NCI-H187 (cell line): ENCODE measurements around the gene ZNF771.
A peak's percentile ranks its signal among the peaks of the same experiment; 100 is the strongest.
"Not testable (repeated sequence)": the region's sequence is repeated elsewhere in the genome, so short reads cannot be mapped to it uniquely, and the experiment has no call there.

Source experiments
- DNase-seq, 2 experiments: peaks; one replicate each; lab custom pipeline; 2025; lab: John Stamatoyannopoulos, UW

ZNF771 gene

GRCh38 chr16:30376461-30376902, 30.9 kb upstream of the ZNF771 start:
- no peak for DNase-seq

- peak in 1 of 2 experiments; percentile 20 for DNase-seq
These were observed 30.2 kb upstream of the ZNF771 start for GRCh38 chr16:30377050-30377811.

- peak in 1 of 2 experiments; percentile 39 for DNase-seq
These were observed 29.6 kb upstream of the ZNF771 start for GRCh38 chr16:30377812-30378235.

GRCh38 chr16:30378236-30379157, 28.9 kb upstream of the ZNF771 start:
- peak; percentile 76 to 90 for DNase-seq

DNA sequence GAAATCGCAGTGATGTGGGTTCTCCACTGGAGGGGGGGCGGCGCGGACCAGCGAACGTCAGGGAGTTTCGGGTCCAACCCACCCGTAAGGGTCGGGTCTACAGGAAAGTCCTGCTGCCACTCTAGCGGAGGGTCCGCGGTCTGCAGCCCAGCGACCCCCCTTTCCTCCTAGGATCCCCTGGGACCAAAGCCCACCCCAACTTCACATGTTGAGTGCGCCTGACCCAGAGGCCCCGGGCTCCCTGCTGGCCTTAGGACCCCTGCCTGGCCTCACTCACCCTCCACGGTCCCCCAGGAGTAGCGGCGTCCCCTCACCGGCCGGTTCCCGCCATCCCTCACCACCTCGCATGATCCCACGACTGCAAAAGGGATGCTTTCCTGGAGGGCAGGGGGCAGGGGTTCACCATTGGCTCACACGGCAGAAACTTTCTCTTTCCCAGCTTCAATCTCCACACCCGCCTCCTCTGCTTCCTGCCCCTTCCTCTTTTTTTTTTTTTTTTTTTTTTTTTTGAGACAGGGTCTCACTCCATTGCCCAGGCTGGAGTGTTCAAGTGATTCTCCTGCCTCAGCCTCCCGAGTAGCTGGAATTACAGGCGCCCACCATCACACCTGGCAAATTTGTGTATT, 28.1 kb upstream of the ZNF771 start:
- no peak for DNase-seq

- no peak for DNase-seq
These were observed 27.2 kb upstream of the ZNF771 start for GRCh38 chr16:30380072-30380802.

- no peak for DNase-seq
These were observed 26.6 kb upstream of the ZNF771 start for GRCh38 chr16:30380803-30381208.

- DNase-seq: no peak
These were observed 25.9 kb upstream of the ZNF771 start for GRCh38 chr16:30381291-30382041.

DNA sequence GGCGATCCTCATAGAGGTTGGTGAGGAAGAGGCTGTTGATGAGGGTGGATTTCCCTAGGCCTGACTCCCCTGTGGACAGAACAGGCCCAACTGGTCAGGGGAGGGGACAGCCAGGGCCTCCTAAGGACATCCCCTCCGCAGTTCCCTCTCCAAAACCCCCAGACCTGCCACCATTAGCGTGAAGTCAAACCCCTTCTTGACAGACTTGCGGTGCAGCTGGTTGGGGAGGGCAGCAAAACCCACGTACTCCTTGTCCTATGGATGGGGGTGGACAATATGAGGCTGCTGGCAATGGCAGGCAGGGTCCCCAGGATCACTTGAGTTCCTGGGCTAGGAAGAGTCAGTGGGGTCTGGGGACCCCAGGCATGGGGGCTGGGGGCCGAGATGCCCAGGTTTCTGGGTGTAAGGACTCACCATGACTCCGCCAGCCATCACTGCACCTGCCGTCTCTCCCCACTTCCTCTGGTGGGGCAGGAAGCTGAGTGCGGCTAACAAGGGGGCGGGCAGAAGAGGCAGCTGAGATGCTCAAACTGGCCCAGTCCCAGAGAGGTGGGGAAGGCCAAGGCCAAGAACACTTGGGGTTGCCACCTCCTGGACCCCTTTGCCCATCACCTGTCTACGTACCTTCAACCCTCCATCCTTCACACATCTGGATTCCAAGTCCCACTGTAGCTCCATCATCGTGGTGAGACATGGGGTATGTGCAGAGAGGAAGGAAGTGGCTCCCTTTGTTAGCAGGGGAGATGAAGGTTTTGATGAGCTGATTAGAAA, 25.1 kb upstream of the ZNF771 start, which contains the start of gene SEPTIN1:
Gene SEPTIN1 (minus strand): TSS at position 451 of the 771 bp plus-strand sequence. CDS start 19 bp downstream, at position 432.
- no peak for DNase-seq

- DNase-seq: no peak
These were observed 23.9 kb upstream of the ZNF771 start for GRCh38 chr16:30383521-30383920.

DNA sequence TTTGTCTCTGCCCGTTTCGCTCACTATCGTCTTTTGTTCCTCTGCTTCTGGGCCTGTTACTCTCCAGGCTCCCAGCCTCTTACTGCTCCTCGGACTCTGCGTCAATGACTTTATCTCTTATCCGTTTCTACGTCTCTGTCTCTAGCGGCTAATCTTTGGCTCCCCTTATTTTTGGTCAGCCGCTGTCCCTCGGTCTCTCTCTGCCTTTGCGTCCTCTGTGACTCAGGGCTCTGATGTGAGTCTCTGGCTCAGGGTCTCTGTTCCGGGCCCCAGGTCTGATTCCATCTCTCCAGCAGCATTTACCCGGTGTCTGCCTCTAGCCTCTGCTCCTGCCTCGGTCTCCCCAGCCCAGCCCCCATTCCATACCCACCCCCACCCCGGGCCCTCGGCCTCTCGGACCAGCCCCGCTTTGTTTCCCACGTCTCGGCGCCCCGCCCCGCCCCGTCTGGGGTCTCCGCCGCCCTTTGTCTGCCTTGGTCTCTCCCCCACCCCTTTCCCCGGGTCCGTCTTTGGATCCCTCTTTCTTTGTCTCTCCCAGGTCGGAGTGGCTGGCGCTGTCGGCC, 12.7 kb upstream of the ZNF771 start:
- DNase-seq: no peak

- DNase-seq: peak; percentile 38 to 61
These were observed 12.0 kb upstream of the ZNF771 start, which contains the start of gene ZNF48 for GRCh38 chr16:30395155-30395991. Gene ZNF48 (plus strand): TSS chr16:30395420. CDS start chr16:30395795, 375 bp downstream.

GRCh38 chr16:30395992-30396585, 11.3 kb upstream of the ZNF771 start:
- no peak for DNase-seq

DNA sequence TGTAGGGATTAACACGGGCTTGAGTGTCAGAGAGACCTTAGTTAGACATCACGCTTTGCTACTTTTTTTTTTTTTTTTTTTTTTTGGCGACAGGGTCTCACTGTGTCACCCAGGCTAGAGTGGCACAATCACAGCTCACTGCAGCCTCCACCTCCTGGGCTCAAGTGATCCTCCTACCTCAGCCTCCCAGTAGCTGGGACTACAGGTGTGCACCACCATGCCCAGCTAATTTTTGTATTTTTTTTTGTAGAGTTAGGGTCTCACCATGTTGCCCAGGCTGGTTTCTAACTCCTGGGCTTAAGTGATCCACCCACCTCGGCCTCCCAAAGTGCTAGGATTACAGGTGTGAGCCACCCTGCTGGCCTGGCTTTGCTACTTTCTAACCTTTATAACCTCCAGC, 10.8 kb upstream of the ZNF771 start:
- DNase-seq: not testable (repeated sequence)

DNA sequence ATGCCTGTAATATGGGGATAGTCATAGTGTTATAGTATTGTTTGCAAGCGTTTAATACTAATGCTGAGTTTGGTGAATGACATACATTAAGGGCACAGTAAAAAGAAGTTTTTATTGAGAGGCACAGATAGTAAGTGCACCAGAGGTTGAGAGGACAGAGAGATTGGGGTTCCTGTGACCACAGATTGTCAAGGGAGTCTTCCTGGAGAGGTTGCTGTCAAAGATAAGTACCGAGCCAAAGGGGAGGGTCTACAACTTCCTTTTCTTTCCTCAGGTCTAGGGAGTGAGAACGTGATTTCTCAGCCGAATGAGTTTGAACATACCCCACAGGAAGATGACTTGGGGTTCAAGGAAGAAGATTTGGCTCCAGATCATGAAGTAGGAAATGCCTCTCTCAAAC, 10.3 kb upstream of the ZNF771 start:
- no peak for DNase-seq

- DNase-seq: no peak
These were observed 9.4 kb upstream of the ZNF771 start for GRCh38 chr16:30397776-30398660.
